Astrocyte (in vitro differentiated cells and primary cell): Measurements from ENCODE around the gene METRN. TPM values are rescaled to one million over a fixed set of nuclear protein-coding genes. Genes with fewer than 3 reads are reported as not detected.
A peak's percentile ranks its signal among the peaks of the same experiment; 100 is the strongest.

Experiments used
- DNase-seq: peaks from one replicate; pipeline ENCODE4 v3.0.0-alpha.2; 2010; ENCODE audit warnings: low read depth
- FAIRE-seq: peaks from 2 replicates; lab custom pipeline; 2011; peaks lifted over from hg19 to GRCh38; lab: Jason Lieb, UNC
- H2AFZ ChIP-seq: 2 replicates; pipeline ENCODE4 v1.6.0; 2012; ENCODE audit warnings: low read depth, low read length, inconsistent platforms
- H3K27ac ChIP-seq: 2 replicates; pipeline ENCODE4 v1.5.1; 2011; ENCODE audit warnings: low read depth, low read length, inconsistent platforms
- H3K27me3 ChIP-seq: 2 replicates; pipeline ENCODE4 v1.6.0; 2011; ENCODE audit warnings: low read length, inconsistent platforms; ENCODE audit not compliant: insufficient read depth
- H3K36me3 ChIP-seq: 2 replicates; pipeline ENCODE4 v1.5.1; 2011; ENCODE audit warnings: low read length, inconsistent platforms; ENCODE audit not compliant: insufficient read depth
- H3K4me1 ChIP-seq: 2 replicates; pipeline ENCODE4 v1.5.1; 2011; ENCODE audit warnings: low read length, inconsistent platforms; ENCODE audit not compliant: insufficient read depth
- H3K4me2 ChIP-seq: 2 replicates; pipeline ENCODE4 v1.6.0; 2012; ENCODE audit warnings: low read length, inconsistent platforms
- H3K4me3 ChIP-seq: 2 replicates; pipeline ENCODE4 v1.5.1; 2011; ENCODE audit warnings: low read depth, mild to moderate bottlenecking, low read length, inconsistent platforms; ENCODE audit not compliant: insufficient read depth
- H3K79me2 ChIP-seq: 2 replicates; pipeline ENCODE4 v1.6.0; 2012; ENCODE audit warnings: mild to moderate bottlenecking, low read length, inconsistent platforms; ENCODE audit not compliant: insufficient read depth
- H3K9ac ChIP-seq: 2 replicates; pipeline ENCODE4 v1.6.0; 2012; ENCODE audit warnings: mild to moderate bottlenecking, low read length, inconsistent platforms
- H3K9me3 ChIP-seq: 2 replicates; pipeline ENCODE4 v1.5.1; 2012; ENCODE audit warnings: low read depth, mild to moderate bottlenecking, low read length, inconsistent platforms; ENCODE audit not compliant: insufficient read depth
- H4K20me1 ChIP-seq: 2 replicates; pipeline ENCODE4 v1.6.0; 2012; ENCODE audit warnings: low read length, inconsistent platforms; ENCODE audit not compliant: insufficient read depth
- H3K27ac Mint-ChIP-seq: one replicate; pipeline ENCODE4 v1.8.0; 2021; ENCODE audit warnings: mild to moderate bottlenecking, mixed read lengths; ENCODE audit not compliant: unreplicated experiment
- H3K27me3 Mint-ChIP-seq: one replicate; pipeline ENCODE4 v1.8.0; 2021; ENCODE audit warnings: low read depth, mixed read lengths; ENCODE audit not compliant: unreplicated experiment
- H3K36me3 Mint-ChIP-seq: one replicate; pipeline ENCODE4 v1.8.0; 2021; ENCODE audit warnings: low read depth, mixed read lengths; ENCODE audit not compliant: unreplicated experiment
- H3K4me1 Mint-ChIP-seq: one replicate; pipeline ENCODE4 v1.8.0; 2021; ENCODE audit warnings: low read depth, mixed read lengths; ENCODE audit not compliant: unreplicated experiment
- H3K4me3 Mint-ChIP-seq: one replicate; pipeline ENCODE4 v1.8.0; 2021; ENCODE audit warnings: mild to moderate bottlenecking, moderate library complexity, mixed read lengths; ENCODE audit not compliant: unreplicated experiment
- H3K9me3 Mint-ChIP-seq: one replicate; pipeline ENCODE4 v1.8.0; 2021; ENCODE audit warnings: mild to moderate bottlenecking, mixed read lengths; ENCODE audit not compliant: unreplicated experiment
- EZH2 ChIP-seq: IDR thresholded peaks from 2 replicates; pipeline ENCODE4 v1.6.1; 2012; ENCODE audit warnings: mild to moderate bottlenecking, low read length, inconsistent platforms; ENCODE audit not compliant: insufficient read depth
- total RNA-seq: library from RNA; stranded (reverse); gene quantifications from 2 replicates; pipeline ENCODE4 v1.2.1, GENCODE V29; 2021
- TF ChIP-seq, protein P1 (sequence below): IDR thresholded peaks from 2 replicates; pipeline ENCODE4 v1.5.1; 2011; ENCODE audit warnings: low read depth, mild to moderate bottlenecking, inconsistent platforms, low read length, moderate library complexity; ENCODE audit not compliant: insufficient read depth

The METRN gene
- total RNA-seq, 1 donor from 2014 or later = 31.5 TPM

DNA sequence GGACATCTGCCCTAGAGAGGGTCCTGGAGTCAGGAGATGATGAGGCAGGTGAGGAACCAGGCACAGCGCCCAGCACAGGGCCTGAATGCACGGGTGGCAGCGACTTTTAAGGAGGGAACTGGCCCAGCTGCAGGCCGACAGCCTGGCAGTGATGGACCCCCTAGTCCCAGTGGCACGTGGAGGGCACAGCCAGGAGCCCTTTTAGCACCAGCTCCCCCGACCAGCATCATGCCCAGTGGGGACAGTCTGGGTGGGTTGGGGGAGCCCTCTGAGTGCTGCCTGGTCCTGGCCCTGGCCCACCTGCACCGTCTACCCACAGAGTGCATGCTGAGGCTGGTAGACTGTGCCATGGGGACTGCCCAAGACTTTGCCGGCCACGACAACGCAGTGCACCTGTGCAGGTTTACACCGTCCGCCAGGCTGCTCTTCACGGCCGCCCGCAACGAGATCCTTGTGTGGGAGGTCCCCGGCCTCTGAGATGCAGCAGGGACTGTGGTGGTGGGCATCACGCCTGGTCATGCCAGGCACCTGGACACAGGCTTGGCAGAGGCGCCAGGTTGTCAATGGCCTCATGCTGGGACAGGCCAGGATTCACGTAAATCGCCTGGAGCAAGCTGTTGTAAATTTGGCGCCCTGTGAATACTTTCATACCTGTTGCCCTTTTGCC is 47.7 kb upstream of the METRN start:
- Histone ChIP-seq H2AFZ (peak overlapping the region; percentile 51), H3K9ac (peak overlapping the region; percentile 94)

DNA sequence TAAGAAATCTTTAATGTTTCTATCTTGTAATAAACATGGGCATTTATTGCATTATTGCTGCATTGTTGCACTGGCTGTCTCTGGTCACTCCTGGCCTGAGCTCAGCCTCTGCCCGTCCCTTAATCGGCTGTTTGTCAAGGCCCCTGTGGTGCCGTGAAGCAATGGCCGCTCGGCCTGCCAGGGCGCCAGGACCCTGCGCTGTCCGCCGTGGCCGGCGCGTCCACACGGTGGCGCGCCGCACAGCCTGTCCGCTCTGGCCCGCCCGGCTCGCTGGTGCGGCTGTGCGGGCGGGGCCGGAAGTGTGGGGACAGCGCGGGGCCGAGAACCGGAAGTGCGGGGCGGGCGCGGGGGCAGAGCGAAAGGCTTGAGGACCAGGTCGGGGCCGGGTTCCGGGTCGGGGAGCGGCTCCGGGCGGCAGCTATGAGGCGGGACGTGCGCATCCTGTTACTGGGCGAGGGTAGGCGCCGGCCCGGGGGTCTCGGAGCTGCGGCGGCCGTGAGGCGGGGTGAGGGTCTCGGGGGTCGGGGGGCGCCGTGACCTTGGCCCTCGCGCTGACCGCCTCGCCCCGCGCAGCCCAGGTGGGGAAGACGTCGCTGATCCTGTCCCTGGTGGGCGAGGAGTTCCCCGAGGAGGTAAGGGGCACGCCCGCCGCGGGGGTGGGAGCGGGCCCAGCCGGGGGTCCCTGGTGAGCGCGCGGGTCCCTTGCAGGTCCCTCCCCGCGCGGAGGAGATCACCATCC is 47.0 kb upstream of the METRN start, which contains the start of gene RHOT2:
TSS of gene RHOT2 (plus strand) at position 353 of the 739 bp plus-strand sequence. CDS start at position 421, 68 bp downstream.
- H3K27ac ChIP-seq = peak within 1 kb of the TSS; percentile 65
- no peak for FAIRE-seq

More for the DNA sequence above, 47.7 kb upstream of the METRN start:
- Histone ChIP-seq H3K27me3 (no peaks in the 10 kb centered on the region), H3K27ac (no peak overlapping the region), H3K36me3 (no peaks in the 10 kb centered on the region), H3K4me2 (peak overlapping the region; percentile 85), H3K4me1 (peaks cover 5% of the 10 kb centered on the region), H3K9me3 (no peaks in the 10 kb centered on the region), H3K4me3 (peak overlapping the region; percentile 80), H4K20me1 (peaks cover 24% of the 10 kb centered on the region), H3K79me2 (peaks cover 35% of the 10 kb centered on the region)
- no peak overlapping the region for H3K27ac Mint-ChIP-seq
- no peaks in the 10 kb centered on the region for H3K27me3 Mint-ChIP-seq
- FAIRE-seq (no peak), DNase-seq (no peak)
- TF ChIP-seq, protein P1, sequence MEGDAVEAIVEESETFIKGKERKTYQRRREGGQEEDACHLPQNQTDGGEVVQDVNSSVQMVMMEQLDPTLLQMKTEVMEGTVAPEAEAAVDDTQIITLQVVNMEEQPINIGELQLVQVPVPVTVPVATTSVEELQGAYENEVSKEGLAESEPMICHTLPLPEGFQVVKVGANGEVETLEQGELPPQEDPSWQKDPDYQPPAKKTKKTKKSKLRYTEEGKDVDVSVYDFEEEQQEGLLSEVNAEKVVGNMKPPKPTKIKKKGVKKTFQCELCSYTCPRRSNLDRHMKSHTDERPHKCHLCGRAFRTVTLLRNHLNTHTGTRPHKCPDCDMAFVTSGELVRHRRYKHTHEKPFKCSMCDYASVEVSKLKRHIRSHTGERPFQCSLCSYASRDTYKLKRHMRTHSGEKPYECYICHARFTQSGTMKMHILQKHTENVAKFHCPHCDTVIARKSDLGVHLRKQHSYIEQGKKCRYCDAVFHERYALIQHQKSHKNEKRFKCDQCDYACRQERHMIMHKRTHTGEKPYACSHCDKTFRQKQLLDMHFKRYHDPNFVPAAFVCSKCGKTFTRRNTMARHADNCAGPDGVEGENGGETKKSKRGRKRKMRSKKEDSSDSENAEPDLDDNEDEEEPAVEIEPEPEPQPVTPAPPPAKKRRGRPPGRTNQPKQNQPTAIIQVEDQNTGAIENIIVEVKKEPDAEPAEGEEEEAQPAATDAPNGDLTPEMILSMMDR = no peak
- no peak for TF ChIP-seq EZH2
- H3K4me1 Mint-ChIP-seq = no peaks in the 10 kb centered on the region
- peak overlapping the region; percentile 54 for H3K4me3 Mint-ChIP-seq
- H3K9me3 Mint-ChIP-seq = no peaks in the 10 kb centered on the region
- peaks cover 2% of the 10 kb centered on the region for H3K36me3 Mint-ChIP-seq

More for the DNA sequence above, 47.0 kb upstream of the METRN start, which contains the start of gene RHOT2:
- no peak for TF ChIP-seq EZH2
- TF ChIP-seq, protein P1 = peak; percentile 51
- peak; percentile 69 for DNase-seq
- Mint-ChIP-seq H3K9me3 (no peaks in the 10 kb centered on the region), H3K4me1 (no peaks in the 10 kb centered on the region), H3K27me3 (no peaks in the 10 kb centered on the region), H3K27ac (no peak within 1 kb of the TSS), H3K36me3 (peaks cover 2% of the 10 kb centered on the region), H3K4me3 (peak within 1 kb of the TSS; percentile 82)
- H3K9ac ChIP-seq = peak within 1 kb of the TSS; percentile 94
- peak within 1 kb of the TSS; percentile 85 for H3K4me2 ChIP-seq
- peaks cover 32% of the 10 kb centered on the region for H4K20me1 ChIP-seq
- no peaks in the 10 kb centered on the region for H3K27me3 ChIP-seq
- peaks cover 5% of the 10 kb centered on the region for H3K4me1 ChIP-seq
- H3K36me3 ChIP-seq = no peaks in the 10 kb centered on the region
- no peaks in the 10 kb centered on the region for H3K9me3 ChIP-seq
- peak within 1 kb of the TSS; percentile 51 for H2AFZ ChIP-seq
- peaks cover 35% of the 10 kb centered on the region for H3K79me2 ChIP-seq
- H3K4me3 ChIP-seq = peak within 1 kb of the TSS; percentile 80
